Myocyte (in vitro differentiated cells): ENCODE data around the gene GATA3. TPM values are rescaled to one million over a fixed set of nuclear protein-coding genes. Genes with fewer than 3 reads are reported as not detected.
A peak's percentile ranks its signal among the peaks of the same experiment; 100 is the strongest.

Experiments
- DNase-seq: peaks from one replicate; pipeline ENCODE4 v3.0.0-alpha.2; 2012; ENCODE audit warnings: low read depth
- total RNA-seq: library from RNA; depleted of rRNA; stranded (reverse); fragments of >200 nt; gene quantifications from 2 replicates; pipeline ENCODE4 v1.2.3, GENCODE V29; 2014

GATA3 gene
- total RNA-seq, 1 donor from 2014 or later, result 0.11 TPM

- no peak for DNase-seq
These were observed 3.9 kb upstream of the GATA3 start for GRCh38 chr10:8050556-8051108.

- DNase-seq, result no peak
These were observed 3.2 kb upstream of the GATA3 start for GRCh38 chr10:8051109-8051821.

DNA sequence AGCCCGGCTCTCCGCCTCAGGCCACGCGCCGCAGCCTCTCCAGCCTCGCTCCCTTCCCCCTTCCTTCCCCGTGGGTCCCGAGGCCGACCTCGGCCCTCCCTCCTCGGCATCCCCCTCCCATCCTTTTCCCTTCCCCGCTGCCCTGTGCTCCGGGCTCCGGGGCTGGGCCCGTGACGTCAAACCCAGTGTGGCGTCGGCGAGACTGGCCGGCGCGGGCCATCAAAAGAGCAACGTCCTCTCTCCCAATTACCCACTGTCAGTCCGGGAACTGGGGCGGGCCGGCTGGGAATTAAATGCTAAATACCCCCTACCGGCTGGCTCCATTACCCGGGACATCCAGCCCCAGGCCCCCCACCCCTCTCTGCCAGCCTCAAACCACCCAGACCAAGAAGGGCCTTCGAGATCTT is 2.6 kb upstream of the GATA3 start:
- no peak for DNase-seq

DNA sequence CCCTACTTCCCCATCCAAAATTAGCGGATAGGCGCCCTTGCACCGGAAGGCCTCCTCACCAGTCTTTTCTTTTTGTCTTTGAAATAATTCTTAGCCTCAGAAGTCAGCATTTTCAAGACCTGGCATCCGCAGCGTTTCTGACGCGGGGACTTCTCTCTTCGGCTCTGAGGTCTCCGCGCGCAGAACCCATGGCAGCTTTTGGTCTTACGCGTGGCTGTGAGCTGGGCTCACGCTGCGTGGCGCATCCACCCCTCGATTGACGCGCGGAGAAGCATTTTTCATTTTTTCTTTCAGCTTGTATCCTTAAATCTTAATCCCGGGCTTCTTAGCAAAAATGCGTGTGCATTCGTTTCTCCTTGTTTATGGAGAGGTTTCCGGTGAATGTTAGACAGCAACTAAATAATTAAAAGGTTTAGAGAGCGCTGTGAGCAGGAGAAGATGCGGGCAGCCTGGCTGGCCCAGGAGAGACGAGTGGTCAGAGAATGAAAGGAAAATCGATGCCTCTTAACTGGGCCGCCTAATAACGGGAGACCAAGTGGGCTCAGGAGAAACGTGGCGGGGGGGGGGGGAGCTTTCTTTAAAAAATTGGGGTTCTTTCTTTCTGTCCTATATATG is 2.0 kb upstream of the GATA3 start:
- no peak for DNase-seq

GRCh38 chr10:8052956-8053445 is 1.5 kb upstream of the GATA3 start:
- DNase-seq, result no peak

DNA sequence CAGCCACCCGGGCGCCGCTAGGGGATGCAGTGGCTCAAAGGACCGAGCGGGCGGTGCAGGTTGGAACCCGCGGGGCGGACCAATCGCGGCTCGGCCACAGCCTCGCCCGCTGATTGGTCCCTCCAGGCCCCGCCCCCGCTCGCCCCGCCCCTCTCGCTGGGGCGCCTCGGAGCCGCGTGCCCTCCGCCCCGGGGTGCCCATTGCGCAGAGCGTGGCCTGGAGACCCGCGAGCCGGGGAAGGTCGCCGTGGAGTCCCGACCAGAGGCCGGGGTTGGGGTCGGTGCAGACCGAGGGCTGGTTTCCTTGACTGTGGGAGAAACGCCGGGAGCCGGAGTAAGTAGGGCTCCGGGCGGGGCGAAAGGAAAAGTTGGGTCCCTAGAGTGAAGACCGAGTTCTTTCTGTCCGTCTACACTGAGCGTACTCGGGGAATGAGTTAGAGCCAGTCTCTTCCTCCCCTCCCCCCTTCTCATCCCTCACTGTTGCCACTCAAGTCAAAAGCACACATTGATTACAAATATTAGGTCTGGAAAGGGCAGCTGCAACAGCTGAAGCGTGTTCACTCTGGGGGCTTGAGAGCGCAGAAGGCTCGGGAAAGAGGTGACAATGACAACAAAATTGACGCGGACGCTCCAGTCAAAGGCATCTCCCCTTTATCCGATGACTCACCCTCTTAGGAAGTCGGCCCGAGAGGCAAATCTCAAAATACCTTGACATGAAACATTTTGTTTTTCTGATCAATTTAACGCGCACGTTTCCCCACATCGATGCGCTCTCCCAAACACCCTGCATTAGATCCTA is 843 bp upstream of the GATA3 start:
- DNase-seq, result peak; percentile 76

- peak; percentile 24 for DNase-seq
These were observed 319 bp upstream of the GATA3 start for GRCh38 chr10:8054244-8054493.

DNA sequence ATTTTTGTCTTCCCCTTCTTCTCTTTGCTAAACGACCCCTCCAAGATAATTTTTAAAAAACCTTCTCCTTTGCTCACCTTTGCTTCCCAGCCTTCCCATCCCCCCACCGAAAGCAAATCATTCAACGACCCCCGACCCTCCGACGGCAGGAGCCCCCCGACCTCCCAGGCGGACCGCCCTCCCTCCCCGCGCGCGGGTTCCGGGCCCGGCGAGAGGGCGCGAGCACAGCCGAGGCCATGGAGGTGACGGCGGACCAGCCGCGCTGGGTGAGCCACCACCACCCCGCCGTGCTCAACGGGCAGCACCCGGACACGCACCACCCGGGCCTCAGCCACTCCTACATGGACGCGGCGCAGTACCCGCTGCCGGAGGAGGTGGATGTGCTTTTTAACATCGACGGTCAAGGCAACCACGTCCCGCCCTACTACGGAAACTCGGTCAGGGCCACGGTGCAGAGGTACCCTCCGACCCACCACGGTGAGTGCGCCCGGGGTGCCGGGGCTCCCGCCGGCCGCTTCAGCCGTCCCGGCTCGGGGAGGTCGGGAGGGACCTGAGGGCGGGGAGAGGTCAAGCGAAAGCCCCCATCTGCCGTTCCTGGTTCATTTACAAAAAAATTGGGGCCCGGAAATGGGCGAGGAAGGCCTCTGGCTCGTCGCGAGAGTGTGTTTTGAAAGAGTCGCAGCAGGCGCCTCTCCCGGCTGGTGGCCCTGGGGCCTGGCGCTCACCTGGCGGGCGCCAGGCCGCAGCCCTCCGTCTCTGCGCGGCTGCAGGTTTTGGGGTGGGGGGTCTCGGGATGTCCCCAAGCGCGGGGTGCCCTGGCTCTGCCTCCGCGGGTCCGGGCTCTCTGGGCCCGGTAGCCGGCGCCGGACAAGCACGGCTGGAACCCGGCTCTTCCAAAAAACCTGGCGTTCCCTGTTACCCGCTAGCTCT is 1.2 kb downstream of the GATA3 start:
- no peak for DNase-seq

- no peak for DNase-seq
These were observed 1.9 kb downstream of the GATA3 start for GRCh38 chr10:8056378-8056777.

DNA sequence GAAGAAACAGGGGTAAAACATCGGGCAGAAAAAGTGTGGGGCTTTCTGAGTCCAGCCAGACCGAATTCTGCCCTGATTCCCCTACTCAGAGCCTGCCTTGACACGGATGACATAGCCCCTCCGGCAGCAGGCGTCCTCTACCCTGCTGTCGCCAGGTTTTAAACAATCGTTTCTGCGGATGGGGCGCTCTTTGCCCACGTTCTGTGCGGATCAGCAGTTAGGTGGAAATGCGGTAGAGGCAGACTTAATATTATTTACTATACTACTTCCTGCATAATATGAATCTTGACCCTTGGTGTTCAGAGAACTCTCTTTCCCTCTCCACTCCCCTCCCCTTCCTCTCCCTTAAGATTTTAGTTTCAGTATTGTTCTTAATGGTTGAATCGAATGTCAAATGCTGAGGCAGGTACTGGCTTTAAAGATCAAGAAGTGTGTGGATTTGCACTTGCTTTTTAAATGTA is 2.4 kb downstream of the GATA3 start:
- no peak for DNase-seq

DNA sequence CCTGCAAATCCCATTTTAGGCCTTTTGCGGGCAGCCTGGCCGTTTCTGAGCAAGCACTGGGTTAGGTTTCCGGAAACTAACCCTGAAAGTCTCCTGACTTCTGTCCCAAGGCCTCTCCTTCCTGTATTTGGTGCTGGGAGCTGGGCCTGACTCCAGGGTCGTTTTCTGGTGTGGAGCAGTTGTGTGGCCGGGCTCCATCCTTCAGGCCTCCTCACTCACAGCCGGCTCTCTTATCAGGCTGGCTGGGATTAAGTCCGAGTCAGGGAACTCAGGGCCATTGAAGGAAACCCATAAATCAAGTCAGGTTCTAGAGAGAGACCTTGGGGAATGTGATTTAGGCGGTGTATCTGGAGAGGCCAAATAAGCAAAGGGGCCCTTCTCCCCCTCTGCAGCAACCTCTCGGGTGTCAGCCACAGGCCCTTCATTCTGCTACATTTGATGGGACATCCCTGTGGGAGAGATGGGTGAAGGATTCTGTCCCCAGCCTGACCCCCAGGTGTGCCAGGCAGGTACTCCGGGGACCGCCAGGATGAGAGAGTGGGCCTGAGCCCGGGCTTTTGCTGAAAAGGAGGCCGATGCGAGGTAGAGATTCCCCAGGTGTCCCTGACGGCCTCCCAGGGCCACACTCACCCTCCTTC is 3.3 kb downstream of the GATA3 start:
- DNase-seq, result no peak

GRCh38 chr10:8058274-8059111 is 4.0 kb downstream of the GATA3 start:
- no peak for DNase-seq

DNA sequence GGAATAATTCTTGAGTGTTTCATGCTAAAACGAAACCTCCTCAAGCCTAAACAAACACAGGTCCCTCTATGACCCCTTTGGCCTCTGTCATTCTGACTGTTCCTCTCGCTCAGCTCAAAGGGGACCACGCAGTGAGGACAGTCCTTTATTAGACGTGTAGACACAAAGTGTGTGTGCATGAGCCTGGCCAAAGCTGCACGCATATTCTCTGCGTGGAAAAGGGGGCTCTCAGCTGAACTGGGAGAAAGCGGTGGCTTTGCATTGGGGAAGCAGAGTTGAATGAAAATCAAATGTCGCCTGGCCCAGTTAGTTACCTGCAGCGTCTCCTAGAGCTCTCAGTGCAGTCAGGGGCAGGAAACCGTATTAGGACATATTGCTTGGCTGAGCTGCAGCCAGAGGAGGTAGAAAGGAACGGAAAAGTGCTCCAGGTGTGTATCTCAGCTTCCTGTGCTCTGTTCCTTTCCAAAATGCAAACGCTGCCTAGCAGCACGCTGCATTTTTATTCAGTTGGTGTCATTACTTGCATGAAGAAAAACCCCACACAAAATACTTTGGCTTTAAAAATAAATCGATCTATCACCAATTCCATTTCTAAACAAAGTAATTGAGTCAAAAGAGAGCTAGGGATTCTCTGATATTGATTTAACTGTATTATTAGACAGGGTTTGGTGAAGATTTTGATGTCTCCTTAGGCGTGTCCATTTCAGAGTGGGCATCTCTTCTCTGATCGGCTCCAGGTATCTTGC is 4.9 kb downstream of the GATA3 start:
- no peak for DNase-seq

DNA sequence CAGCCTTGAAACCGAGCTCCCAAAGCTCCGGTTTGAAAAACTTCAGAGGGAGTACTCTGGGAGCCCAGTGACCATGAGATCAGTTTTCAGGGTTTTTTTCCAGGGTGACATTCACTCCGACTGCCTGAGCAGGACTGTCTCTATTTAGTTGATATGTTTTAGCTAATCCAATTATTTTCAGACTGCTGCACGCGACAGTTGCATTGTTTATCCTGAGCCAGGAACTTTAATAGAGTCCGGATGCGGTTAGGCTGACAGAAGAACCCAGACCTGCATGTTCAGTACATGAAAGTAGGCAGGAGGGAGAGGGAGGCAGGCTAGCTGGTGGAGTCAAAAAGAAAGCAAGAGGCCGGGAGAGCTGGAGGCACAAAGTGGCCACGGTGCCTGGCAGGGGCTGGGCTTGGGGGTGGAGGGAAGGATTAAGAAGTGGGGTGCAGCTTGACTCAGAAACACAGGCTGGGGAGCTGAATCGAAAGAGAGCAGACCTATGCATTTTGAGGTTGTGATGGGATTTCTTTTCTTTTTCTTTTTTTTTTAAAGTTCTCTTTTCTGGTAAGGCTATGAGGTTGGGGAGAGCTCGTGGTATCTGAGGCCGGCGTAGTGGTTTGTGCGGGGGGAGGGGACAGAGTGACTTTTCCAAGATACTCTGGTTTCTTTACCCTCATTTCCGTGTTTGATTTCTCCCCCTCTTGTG is 5.7 kb downstream of the GATA3 start:
- DNase-seq, result peak; percentile 20

- no peak for DNase-seq
These were observed 6.2 kb downstream of the GATA3 start for GRCh38 chr10:8060704-8061121.

DNA sequence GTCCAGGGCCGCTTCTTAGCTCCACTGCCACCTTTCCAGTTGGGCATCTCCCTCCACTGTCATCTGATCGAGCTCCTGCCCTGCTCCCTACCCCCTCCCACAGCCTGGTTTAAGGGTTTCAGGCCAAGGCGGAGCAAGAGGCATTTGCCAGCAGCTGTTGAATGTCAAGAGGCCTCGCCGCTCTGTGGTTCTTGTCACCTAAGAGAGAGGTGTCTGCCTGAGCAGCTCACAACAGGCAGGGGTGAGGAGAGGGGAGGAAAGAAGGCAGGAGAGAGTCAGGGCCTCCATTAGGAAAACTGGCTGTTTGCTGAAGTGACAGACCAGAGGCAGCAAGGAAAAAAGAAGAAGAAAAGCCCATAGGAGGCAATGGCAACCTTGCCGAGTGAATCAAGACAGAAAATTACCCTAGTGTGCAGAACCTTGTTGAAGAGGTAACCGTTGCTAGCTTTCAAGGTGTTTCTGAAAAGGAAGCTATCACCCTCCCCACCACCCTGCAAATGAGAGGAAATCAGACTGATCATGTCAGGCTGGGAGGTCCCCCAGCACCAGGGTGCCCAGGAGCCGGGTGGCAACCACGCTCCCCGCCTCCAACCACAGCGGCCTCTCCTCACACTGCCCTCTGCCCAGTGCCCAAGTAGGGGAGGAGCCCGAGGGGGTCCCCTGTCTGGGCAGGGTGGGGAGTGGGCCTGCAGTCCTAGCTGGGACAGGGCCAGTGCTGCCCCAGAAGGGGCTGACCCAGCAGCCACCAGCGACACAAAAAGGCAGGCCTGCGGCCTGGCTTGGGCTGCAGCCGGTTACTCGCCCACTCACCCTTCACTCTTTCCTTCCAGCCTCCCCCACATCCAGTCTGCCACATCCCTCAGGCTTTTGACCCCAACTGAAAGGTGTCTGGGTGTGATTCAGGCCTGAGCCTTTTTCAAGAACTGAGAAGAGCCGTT is 7.1 kb downstream of the GATA3 start:
- no peak for DNase-seq
